ENCODE measurements around the gene EPS8L2.
A peak's percentile ranks its signal among the peaks of the same experiment; 100 is the strongest.

The EPS8L2 gene

GRCh38 chr11:690738-691633 is 15.0 kb upstream of the EPS8L2 start:
- Histone ChIP-seq H3K4me1 (ENCODE audit: insufficient read depth, insufficient read length) (peaks cover 26% of the 10 kb centered on the region), H3K4me3 (ENCODE audit: insufficient read length, low read depth) (no peak overlapping the region), H3K36me3 (ENCODE audit: insufficient read depth, insufficient read length, low read length) (peaks cover 55% of the 10 kb centered on the region), H3K27me3 (ENCODE audit: insufficient read depth, insufficient read length) (no peaks in the 10 kb centered on the region), H3K9ac (ENCODE audit: insufficient read length, low read depth) (peak overlapping the region; percentile 59), H3K9me3 (ENCODE audit: insufficient read depth, low read length) (no peaks in the 10 kb centered on the region)
- DNase-seq (ENCODE audit: low read depth, low spot score): no peak
- no peak for TF ChIP-seq YY1 (IDR thresholded peaks at IDR 0.05; ENCODE audit: insufficient read depth, insufficient read length)
- TF ChIP-seq SUZ12 (IDR thresholded peaks at IDR 0.05; ENCODE audit: extremely low read depth, insufficient read depth, insufficient read length): no peak
- TF ChIP-seq ZNF274 (IDR thresholded peaks at IDR 0.05; ENCODE audit: low read depth, low read length): no peak

GRCh38 chr11:691710-692590 is 14.1 kb upstream of the EPS8L2 start:
- Histone ChIP-seq H3K36me3 (ENCODE audit: insufficient read depth, insufficient read length, low read length) (peaks cover 45% of the 10 kb centered on the region), H3K4me3 (ENCODE audit: insufficient read length, low read depth) (no peak overlapping the region), H3K9ac (ENCODE audit: insufficient read length, low read depth) (peak overlapping the region; percentile 36), H3K4me1 (ENCODE audit: insufficient read depth, insufficient read length) (peaks cover 26% of the 10 kb centered on the region), H3K27me3 (ENCODE audit: insufficient read depth, insufficient read length) (no peaks in the 10 kb centered on the region), H3K9me3 (ENCODE audit: insufficient read depth, low read length) (no peaks in the 10 kb centered on the region)
- no peak for DNase-seq (ENCODE audit: low read depth, low spot score)
- TF ChIP-seq SUZ12 (IDR thresholded peaks at IDR 0.05; ENCODE audit: extremely low read depth, insufficient read depth, insufficient read length): no peak
- no peak for TF ChIP-seq YY1 (IDR thresholded peaks at IDR 0.05; ENCODE audit: insufficient read depth, insufficient read length)
- TF ChIP-seq ZNF274 (IDR thresholded peaks at IDR 0.05; ENCODE audit: low read depth, low read length): no peak

DNA sequence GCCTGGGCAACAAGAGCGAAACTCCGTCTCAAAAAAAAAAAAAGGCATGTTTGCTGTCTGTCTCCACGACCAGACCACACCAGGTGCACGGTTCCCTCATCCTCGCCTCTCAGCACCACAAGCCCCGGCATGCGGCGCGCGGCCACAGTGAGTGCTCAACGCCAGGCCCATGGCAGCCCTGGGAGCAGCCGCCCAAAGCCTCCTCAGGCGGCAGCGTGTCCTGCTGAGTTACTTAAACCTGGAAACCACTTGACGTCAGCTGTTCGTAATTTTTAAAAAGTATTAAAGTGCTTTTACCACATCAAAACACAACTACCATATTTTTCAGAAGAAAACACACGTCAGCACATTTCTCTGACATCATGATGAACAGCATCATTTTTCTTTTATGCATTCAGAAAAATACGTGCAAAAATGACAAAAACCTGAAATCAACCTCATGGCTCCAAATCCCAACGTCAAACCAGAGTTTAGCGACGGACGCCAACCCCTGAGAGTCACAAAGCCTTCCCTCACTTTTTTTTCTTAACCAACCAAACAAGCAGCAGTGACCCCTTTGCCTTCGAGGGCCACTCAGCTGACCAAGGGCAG is 13.1 kb upstream of the EPS8L2 start:
- H3K36me3 ChIP-seq (ENCODE audit: insufficient read depth, insufficient read length, low read length): peaks cover 36% of the 10 kb centered on the region
- H3K4me3 ChIP-seq (ENCODE audit: insufficient read length, low read depth): peak overlapping the region; percentile 78
- no peak for DNase-seq (ENCODE audit: low read depth, low spot score)
- peak overlapping the region; percentile 81 for H3K9ac ChIP-seq (ENCODE audit: insufficient read length, low read depth)
- TF ChIP-seq ZNF274 (IDR thresholded peaks at IDR 0.05; ENCODE audit: low read depth, low read length) (no peak), SUZ12 (IDR thresholded peaks at IDR 0.05; ENCODE audit: extremely low read depth, insufficient read depth, insufficient read length) (no peak), YY1 (IDR thresholded peaks at IDR 0.05; ENCODE audit: insufficient read depth, insufficient read length) (no peak)
- peaks cover 31% of the 10 kb centered on the region for H3K4me1 ChIP-seq (ENCODE audit: insufficient read depth, insufficient read length)
- H3K9me3 ChIP-seq (ENCODE audit: insufficient read depth, low read length): no peaks in the 10 kb centered on the region
- H3K27me3 ChIP-seq (ENCODE audit: insufficient read depth, insufficient read length): no peaks in the 10 kb centered on the region

DNA sequence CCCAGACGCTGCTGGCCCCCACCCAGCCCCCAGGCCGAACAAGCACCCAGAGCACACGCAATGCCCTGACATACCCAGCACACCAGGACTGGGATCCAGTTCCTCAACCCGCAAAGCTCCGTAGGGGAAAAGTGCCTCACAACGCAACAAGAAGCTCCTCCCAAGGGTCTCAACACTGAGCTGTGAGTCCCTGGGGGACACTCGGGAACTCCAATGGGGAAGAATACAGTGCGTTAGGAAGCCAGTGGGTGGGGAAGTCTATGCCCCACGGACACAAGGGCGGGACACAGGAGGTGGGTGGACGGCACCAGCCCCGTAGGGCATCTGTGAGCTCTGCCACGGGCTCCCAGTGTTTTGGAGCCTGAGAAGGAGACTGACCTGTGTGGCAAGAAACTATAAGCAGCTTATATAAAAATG is 12.6 kb upstream of the EPS8L2 start:
- H3K36me3 ChIP-seq (ENCODE audit: insufficient read depth, insufficient read length, low read length): peaks cover 31% of the 10 kb centered on the region
- H3K9ac ChIP-seq (ENCODE audit: insufficient read length, low read depth): peak overlapping the region; percentile 81
- TF ChIP-seq YY1 (IDR thresholded peaks at IDR 0.05; ENCODE audit: insufficient read depth, insufficient read length) (no peak), SUZ12 (IDR thresholded peaks at IDR 0.05; ENCODE audit: extremely low read depth, insufficient read depth, insufficient read length) (no peak), ZNF274 (IDR thresholded peaks at IDR 0.05; ENCODE audit: low read depth, low read length) (no peak)
- no peak for DNase-seq (ENCODE audit: low read depth, low spot score)
- H3K9me3 ChIP-seq (ENCODE audit: insufficient read depth, low read length): no peaks in the 10 kb centered on the region
- peak overlapping the region; percentile 78 for H3K4me3 ChIP-seq (ENCODE audit: insufficient read length, low read depth)
- H3K4me1 ChIP-seq (ENCODE audit: insufficient read depth, insufficient read length): peaks cover 31% of the 10 kb centered on the region
- H3K27me3 ChIP-seq (ENCODE audit: insufficient read depth, insufficient read length): no peaks in the 10 kb centered on the region

DNA sequence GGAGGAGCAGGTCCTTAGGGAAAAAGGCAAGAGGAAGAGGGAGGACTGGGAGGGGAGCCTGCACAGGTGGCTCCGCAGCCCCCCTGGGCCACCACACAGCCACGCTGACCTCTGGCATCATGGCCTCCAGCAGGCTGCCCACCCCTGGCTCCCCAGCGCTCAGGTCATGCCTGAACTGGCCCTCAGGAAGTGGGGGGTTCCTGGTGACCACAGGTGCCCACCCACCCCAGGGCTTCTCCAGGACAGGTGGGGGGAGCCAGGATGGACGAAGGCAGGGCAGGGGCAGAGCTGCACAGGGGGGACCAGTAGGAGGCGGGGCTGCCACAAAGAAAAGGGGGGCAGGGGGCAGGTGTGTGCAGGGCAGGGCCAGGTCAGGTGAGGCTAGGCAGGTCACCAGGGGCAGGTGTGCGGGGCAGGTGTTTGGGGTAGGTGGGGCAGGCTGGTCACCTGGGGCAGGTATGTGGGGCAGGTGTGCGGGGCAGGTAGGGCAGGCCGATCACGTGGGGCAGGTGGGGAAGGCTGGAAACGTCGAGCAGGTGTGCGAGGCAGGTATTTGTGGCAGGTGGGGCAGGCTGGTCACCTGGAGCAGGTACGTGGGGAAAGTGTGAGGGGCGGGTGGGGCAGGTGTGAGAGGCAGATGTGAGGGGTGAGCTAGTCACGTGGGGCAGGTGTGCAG is 12.0 kb upstream of the EPS8L2 start:
- H3K4me1 ChIP-seq (ENCODE audit: insufficient read depth, insufficient read length): peaks cover 31% of the 10 kb centered on the region
- H3K36me3 ChIP-seq (ENCODE audit: insufficient read depth, insufficient read length, low read length): peaks cover 24% of the 10 kb centered on the region
- H3K9me3 ChIP-seq (ENCODE audit: insufficient read depth, low read length): no peaks in the 10 kb centered on the region
- DNase-seq (ENCODE audit: low read depth, low spot score): no peak
- H3K4me3 ChIP-seq (ENCODE audit: insufficient read length, low read depth): peak overlapping the region; percentile 78
- TF ChIP-seq SUZ12 (IDR thresholded peaks at IDR 0.05; ENCODE audit: extremely low read depth, insufficient read depth, insufficient read length) (no peak), ZNF274 (IDR thresholded peaks at IDR 0.05; ENCODE audit: low read depth, low read length) (no peak), YY1 (IDR thresholded peaks at IDR 0.05; ENCODE audit: insufficient read depth, insufficient read length) (no peak)
- H3K27me3 ChIP-seq (ENCODE audit: insufficient read depth, insufficient read length): no peaks in the 10 kb centered on the region
- H3K9ac ChIP-seq (ENCODE audit: insufficient read length, low read depth): peak overlapping the region; percentile 81

DNA sequence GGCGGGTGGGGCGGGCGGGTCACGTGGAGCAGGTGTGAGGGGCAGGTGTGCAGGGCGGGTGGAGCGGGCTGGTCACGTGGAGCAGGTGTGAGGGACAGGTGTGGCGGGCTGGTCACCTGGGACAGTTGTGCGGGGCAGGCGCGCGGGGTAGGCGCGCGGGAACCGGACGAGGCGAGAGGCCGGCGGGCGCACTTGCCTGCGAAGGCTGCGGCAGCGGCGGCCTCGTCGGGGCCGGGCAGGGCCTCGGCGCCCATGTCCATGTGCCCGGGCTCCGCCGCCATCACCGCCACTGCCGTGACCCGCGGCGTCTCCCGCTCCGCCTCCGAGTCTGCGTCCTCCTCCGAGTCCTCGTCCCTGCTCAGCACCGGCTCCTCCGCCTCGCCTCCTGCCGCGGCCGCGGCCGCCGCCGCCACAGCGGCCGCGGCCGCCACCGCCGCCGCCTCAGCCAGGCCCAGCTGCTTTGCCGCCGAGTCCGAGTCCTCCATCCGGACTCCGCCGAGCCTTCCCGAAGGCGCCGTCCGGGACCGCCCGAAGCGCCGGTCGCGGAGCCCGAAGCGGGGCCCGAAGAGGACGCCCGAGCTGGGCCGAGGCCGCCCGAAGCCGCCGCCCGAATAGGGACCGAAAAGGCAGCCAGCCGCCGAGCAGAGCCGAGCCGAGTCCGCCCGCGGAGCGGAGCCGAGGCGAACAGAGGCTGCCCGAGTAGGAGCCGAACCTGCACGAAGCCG is 11.3 kb upstream of the EPS8L2 start, which contains the start of gene DEAF1:
Gene DEAF1, minus strand, starts transcription at position 660 of the 725 bp plus-strand sequence. Its CDS starts 175 bp downstream, at position 485.
- Histone ChIP-seq H3K9me3 (ENCODE audit: insufficient read depth, low read length) (no peaks in the 10 kb centered on the region), H3K4me1 (ENCODE audit: insufficient read depth, insufficient read length) (peaks cover 29% of the 10 kb centered on the region), H3K4me3 (ENCODE audit: insufficient read length, low read depth) (peak within 1 kb of the TSS; percentile 78), H3K36me3 (ENCODE audit: insufficient read depth, insufficient read length, low read length) (peaks cover 19% of the 10 kb centered on the region), H3K27me3 (ENCODE audit: insufficient read depth, insufficient read length) (no peaks in the 10 kb centered on the region), H3K9ac (ENCODE audit: insufficient read length, low read depth) (peak within 1 kb of the TSS; percentile 91)
- DNase-seq (ENCODE audit: low read depth, low spot score): peak; percentile 98
- TF ChIP-seq SUZ12 (IDR thresholded peaks at IDR 0.05; ENCODE audit: extremely low read depth, insufficient read depth, insufficient read length) (no peak), ZNF274 (IDR thresholded peaks at IDR 0.05; ENCODE audit: low read depth, low read length) (no peak), YY1 (IDR thresholded peaks at IDR 0.05; ENCODE audit: insufficient read depth, insufficient read length) (no peak)

All from NT2/D1 (cell line).